Neural progenitor cell (in vitro differentiated cells): ENCODE results near the gene MAPKBP1.

Source experiments
- CTCF ChIP-seq: fragments of 200-600 bp; sonication (generic); IDR thresholded peaks from 2 replicates; pipeline ENCODE4 v1.5.1; 2017; ENCODE audit warnings: antibody characterized with exemption, mild to moderate bottlenecking
- EZH2phosphoT487 ChIP-seq: fragments of 200-600 bp; sonication (generic); IDR thresholded peaks from 2 replicates; pipeline ENCODE4 v1.6.1; 2017; ENCODE audit warnings: antibody characterized with exemption

DNA sequence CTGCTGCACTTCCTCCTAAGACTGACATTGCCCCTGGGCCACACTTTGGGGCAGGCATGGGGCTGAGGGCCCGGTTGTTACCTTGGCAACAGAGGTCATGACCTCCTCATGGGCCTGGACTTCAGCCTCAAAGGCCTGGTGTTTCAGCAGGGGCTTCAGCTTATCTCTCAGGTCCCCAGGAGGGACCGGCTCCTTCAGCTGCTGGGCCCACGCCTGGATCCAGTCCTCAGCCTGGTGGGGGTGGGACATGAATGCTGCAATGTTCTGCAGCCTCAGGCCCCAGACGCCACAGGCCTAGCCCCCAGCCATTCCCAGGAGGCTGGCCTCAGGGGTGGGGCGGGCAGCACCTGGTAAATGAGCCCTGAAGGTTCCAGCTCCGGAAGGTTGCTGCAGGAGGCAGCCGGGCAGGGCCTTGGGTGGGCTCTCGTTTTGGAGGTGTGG lies 92.0 kb downstream of the MAPKBP1 start:
- TF ChIP-seq CTCF (no peak), EZH2phosphoT487 (no peak)
